Ishikawa (cell line): ENCODE data around the gene ZNF474.

ENCODE experiments used
- CEBPB ChIP-seq: IDR thresholded peaks from 2 replicates; pipeline ENCODE4 v1.6.1; 2012
- CREB1 ChIP-seq: IDR thresholded peaks from 2 replicates; pipeline ENCODE4 v1.6.1; 2012; ENCODE audit warnings: low read depth
- EGR1 ChIP-seq: IDR thresholded peaks from 2 replicates; pipeline ENCODE4 v1.6.1; 2012
- EP300 ChIP-seq: IDR thresholded peaks from 2 replicates; pipeline ENCODE4 v1.6.1; 2012; ENCODE audit warnings: borderline replicate concordance
- FOXM1 ChIP-seq: IDR thresholded peaks from 2 replicates; pipeline ENCODE4 v1.6.1; 2012; ENCODE audit warnings: low read depth, borderline replicate concordance
- NFIC ChIP-seq: IDR thresholded peaks from 2 replicates; pipeline ENCODE4 v1.6.1; 2012
- RAD21 ChIP-seq: IDR thresholded peaks from 2 replicates; pipeline ENCODE4 v1.6.1; 2012; ENCODE audit warnings: low read depth
- TAF1 ChIP-seq: IDR thresholded peaks from 2 replicates; pipeline ENCODE4 v1.6.1; 2012; ENCODE audit warnings: low read depth, mild to moderate bottlenecking
- TCF12 ChIP-seq: IDR thresholded peaks from 2 replicates; pipeline ENCODE4 v1.6.1; 2012; ENCODE audit warnings: low read depth
- TEAD4 ChIP-seq: IDR thresholded peaks from 2 replicates; pipeline ENCODE4 v1.6.1; 2012
- YY1 ChIP-seq: IDR thresholded peaks from 2 replicates; pipeline ENCODE4 v1.6.1; 2012; ENCODE audit warnings: low read depth
- ZBTB7A ChIP-seq: IDR thresholded peaks from 2 replicates; pipeline ENCODE4 v1.6.1; 2012; ENCODE audit warnings: low read depth
- TF ChIP-seq, protein P1 (sequence below): IDR thresholded peaks from 2 replicates; pipeline ENCODE4 v1.6.1; 2012
- TF ChIP-seq, protein P2 (sequence below): IDR thresholded peaks from 2 replicates; pipeline ENCODE4 v1.6.1; 2012; ENCODE audit warnings: low read depth, mild to moderate bottlenecking
- TF ChIP-seq, protein P3 (sequence below): IDR thresholded peaks from 2 replicates; pipeline ENCODE4 v1.6.1; 2012

Gene ZNF474

DNA sequence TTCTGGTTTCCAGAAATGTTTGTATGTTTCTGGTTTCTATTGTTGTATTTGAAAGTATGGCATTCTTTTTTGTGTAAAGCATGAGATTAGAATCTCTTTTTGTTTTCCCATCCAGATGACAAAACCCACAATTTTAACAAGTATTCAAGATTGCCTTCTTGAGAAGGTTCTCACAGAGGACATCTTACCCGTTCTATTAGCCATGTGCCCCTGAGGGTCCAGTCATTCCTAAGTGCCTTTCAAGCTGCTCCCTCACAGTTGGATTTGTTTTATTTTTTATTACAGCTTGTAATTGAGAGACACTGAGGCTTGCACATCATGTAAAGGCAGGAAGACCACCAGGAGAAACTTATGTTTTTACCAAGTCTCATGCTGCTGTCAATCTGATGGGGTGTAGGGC, 32.0 kb upstream of the ZNF474 start:
- no peak for TF ChIP-seq CREB1
- TF ChIP-seq TAF1 = no peak
- TF ChIP-seq, protein P1, sequence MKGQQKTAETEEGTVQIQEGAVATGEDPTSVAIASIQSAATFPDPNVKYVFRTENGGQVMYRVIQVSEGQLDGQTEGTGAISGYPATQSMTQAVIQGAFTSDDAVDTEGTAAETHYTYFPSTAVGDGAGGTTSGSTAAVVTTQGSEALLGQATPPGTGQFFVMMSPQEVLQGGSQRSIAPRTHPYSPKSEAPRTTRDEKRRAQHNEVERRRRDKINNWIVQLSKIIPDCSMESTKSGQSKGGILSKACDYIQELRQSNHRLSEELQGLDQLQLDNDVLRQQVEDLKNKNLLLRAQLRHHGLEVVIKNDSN = no peak
- no peak for TF ChIP-seq ZBTB7A
- TF ChIP-seq CEBPB = no peak
- no peak for TF ChIP-seq YY1
- TF ChIP-seq EGR1 = no peak
- no peak for TF ChIP-seq FOXM1
- TF ChIP-seq EP300 = no peak
- TF ChIP-seq TEAD4 = no peak
- TF ChIP-seq, protein P2, sequence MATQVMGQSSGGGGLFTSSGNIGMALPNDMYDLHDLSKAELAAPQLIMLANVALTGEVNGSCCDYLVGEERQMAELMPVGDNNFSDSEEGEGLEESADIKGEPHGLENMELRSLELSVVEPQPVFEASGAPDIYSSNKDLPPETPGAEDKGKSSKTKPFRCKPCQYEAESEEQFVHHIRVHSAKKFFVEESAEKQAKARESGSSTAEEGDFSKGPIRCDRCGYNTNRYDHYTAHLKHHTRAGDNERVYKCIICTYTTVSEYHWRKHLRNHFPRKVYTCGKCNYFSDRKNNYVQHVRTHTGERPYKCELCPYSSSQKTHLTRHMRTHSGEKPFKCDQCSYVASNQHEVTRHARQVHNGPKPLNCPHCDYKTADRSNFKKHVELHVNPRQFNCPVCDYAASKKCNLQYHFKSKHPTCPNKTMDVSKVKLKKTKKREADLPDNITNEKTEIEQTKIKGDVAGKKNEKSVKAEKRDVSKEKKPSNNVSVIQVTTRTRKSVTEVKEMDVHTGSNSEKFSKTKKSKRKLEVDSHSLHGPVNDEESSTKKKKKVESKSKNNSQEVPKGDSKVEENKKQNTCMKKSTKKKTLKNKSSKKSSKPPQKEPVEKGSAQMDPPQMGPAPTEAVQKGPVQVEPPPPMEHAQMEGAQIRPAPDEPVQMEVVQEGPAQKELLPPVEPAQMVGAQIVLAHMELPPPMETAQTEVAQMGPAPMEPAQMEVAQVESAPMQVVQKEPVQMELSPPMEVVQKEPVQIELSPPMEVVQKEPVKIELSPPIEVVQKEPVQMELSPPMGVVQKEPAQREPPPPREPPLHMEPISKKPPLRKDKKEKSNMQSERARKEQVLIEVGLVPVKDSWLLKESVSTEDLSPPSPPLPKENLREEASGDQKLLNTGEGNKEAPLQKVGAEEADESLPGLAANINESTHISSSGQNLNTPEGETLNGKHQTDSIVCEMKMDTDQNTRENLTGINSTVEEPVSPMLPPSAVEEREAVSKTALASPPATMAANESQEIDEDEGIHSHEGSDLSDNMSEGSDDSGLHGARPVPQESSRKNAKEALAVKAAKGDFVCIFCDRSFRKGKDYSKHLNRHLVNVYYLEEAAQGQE = no peak
- TF ChIP-seq RAD21 = no peak
- TF ChIP-seq, protein P3, sequence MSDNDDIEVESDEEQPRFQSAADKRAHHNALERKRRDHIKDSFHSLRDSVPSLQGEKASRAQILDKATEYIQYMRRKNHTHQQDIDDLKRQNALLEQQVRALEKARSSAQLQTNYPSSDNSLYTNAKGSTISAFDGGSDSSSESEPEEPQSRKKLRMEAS = no peak
- no peak for TF ChIP-seq NFIC
- TF ChIP-seq TCF12 = no peak

DNA sequence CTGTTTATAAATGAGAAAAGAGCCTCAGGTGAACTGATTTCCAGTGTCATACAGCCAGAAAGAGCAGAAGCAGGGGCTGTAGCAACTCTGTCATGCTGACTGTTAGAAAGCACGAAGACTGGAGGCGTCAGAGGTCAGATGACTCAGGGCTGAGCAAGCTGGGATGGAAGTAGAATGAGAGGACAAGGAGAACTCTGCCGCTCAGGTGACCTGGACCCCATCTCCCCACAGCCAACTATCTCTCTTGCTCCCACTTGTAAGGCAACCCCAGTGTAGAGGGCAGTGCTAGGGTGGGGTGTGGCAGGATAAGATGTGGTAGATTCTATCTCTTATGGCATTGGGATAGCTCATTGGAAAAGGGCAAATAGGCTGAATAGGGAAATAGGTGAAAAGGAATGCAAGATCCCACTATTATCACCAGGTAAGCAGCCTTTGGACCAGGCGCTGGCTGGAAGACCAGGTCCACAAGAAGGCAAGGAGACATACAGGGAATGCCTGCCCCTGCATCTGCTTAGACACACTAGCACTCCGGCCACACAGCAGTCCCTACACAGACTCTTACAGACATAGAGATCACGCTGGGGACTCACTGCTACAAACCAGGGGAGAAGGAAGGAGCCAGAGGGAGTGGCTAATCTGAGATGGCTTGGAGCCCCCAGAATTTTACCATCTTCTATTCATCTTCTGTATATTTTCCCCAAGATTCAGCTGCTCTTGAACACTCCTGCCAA, 30.1 kb upstream of the ZNF474 start:
- TF ChIP-seq TCF12 (no peak), YY1 (no peak), EGR1 (no peak), NFIC (no peak), EP300 (no peak), FOXM1 (no peak)

DNA sequence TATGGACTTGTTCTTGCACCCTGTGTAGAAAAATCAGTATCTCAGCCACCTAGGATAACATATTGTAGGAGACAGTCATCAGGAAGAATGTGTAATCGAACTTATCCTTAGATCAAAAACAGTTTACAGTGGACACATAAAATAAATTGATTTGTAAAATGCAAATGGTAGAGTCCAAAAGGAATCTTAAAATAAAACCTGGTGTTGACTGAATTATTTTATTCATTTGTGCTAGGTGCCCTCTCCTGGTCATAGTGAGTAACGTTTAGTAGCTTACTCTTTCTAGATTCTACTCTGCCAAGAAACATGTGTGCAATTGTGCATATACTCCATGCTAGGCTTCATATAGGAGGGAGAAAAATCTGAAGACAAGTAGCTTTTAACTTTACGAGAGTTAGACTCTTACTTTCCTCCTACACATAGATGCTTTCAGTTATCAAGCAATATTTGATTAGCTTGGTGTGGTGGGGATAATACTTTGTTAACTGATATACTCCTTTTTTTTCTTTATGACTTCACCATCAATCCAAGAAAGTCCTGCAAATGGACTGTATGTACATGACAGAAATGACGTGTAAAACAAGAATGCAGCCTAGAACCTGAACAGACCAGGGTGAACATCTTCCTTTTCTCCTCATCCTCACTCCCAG, 27.6 kb upstream of the ZNF474 start:
- TF ChIP-seq YY1 (no peak), RAD21 (peak; percentile 58)

DNA sequence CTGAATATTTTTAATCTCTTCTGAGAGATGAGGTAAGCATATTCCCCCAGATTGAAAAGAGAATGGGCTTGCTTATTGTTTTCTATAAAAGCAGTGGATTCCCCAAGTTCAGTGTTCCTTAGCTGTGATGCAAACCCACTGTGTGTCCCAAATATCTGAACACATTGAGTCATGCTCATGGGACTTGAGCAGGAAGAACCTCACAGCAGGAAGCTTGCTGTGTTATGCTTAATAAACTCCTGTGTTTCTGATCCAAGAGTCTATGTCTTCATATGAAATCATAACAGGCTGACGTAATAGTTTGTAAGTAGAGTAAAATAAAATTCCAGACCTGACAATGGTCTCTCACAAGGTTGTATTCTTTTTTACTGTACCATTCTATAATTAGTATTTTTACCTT, 26.5 kb upstream of the ZNF474 start:
- TF ChIP-seq EP300 = peak; percentile 41; the same call in 1 of the 2 replicates
- no peak for TF ChIP-seq RAD21

DNA sequence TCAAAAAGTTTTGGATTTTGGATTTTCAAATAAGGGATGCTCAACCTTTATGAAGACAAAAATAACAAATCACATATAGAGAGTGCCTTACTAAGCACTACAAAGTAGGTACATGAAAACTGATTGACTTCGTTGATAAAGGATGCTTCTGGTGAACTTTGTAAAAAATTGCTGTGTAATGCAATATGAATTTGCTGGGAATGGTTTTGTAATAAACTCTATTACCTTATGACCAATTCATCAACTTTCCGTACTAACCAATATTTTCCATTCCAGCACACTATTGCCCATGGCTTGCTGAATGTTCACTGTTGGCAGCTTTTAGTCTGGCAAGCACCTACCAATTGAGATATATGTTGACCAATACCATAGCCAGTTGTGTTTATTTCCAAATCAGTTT, 23.4 kb upstream of the ZNF474 start:
- TF ChIP-seq TCF12 (no peak), EGR1 (no peak), CREB1 (no peak), NFIC (no peak), CEBPB (no peak), RAD21 (no peak), ZBTB7A (no peak), YY1 (no peak), TAF1 (no peak), EP300 (no peak), FOXM1 (no peak), TEAD4 (no peak)
- TF ChIP-seq, protein P3 = no peak
- TF ChIP-seq, protein P2 = no peak
- TF ChIP-seq, protein P1 = no peak

DNA sequence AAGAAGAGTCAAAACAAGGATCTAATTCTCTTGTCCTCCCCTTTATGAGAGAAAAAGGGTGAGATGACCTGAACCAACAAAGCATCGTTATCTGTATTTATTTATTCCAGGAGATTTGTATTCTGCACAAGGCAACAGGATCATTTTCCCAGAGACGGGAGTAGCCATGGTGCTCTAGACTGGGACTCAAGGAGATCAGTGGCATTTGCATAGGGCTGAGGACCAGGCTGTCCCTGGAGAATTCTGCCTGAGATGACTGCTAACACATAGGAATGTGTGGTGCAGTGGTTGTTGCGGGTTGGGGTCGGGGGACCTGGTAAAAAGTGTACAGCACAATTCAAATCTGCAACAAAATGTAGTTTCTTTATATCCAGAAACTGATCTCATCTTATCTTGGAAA, 22.3 kb upstream of the ZNF474 start:
- TF ChIP-seq TEAD4 = no peak
